ENCODE measurements around the gene EIF3D. TPM values are rescaled to one million over a fixed set of nuclear protein-coding genes. Genes with fewer than 3 reads are reported as not detected.
"Not testable (repeated sequence)": the region's sequence is repeated elsewhere in the genome, so short reads cannot be mapped to it uniquely, and the experiment has no call there.

Gene EIF3D
- total RNA-seq, 2 experiments from 2014 or later: 189 to 194 TPM

GRCh38 chr22:36544107-36544620 lies 15.2 kb upstream of the EIF3D start:
- H3K4me1 Mint-ChIP-seq: peaks cover 44% of the 10 kb centered on the region
- H3K9me3 Mint-ChIP-seq: no peaks in the 10 kb centered on the region
- no peak for DNase-seq
- peaks cover 2% of the 10 kb centered on the region for H3K27me3 Mint-ChIP-seq
- POLR2A ChIA-PET: no interaction called here
- no peaks in the 10 kb centered on the region for H3K36me3 Mint-ChIP-seq (ENCODE audit: low read depth)
- H3K27ac Mint-ChIP-seq: no peak overlapping the region
- H3K4me3 Mint-ChIP-seq: no peak overlapping the region
- CTCF ChIA-PET: interaction anchor here (0.9 to 1.3 kb wide), 3 partner anchors 8 to 433 kb away, joined by 3 to 4 read pairs (median 3); no protein-coding TSS in a partner anchor

- Mint-ChIP-seq H3K9me3 (no peaks in the 10 kb centered on the region), H3K4me1 (peaks cover 40% of the 10 kb centered on the region), H3K27me3 (no peaks in the 10 kb centered on the region), H3K27ac (peak overlapping the region; percentile 66), H3K36me3 (ENCODE audit: low read depth) (no peaks in the 10 kb centered on the region), H3K4me3 (no peak overlapping the region)
- CTCF ChIA-PET: interaction anchor here (0.6 to 3.3 kb wide), 5 partner anchors 10 to 119 kb away, joined by 3 to 8 read pairs (median 4); partner anchors contain the start of gene EIF3D
- POLR2A ChIA-PET: interaction anchor here (0.6 kb wide), 1 partner anchor 101 kb away, joined by 3 read pairs; no protein-coding TSS in a partner anchor
- peak; percentile 18 for DNase-seq
Observed at GRCh38 chr22:36541831-36542411, 13.0 kb upstream of the EIF3D start.

- Mint-ChIP-seq H3K4me3 (no peak overlapping the region), H3K4me1 (peaks cover 38% of the 10 kb centered on the region), H3K9me3 (no peaks in the 10 kb centered on the region), H3K36me3 (ENCODE audit: low read depth) (no peaks in the 10 kb centered on the region), H3K27me3 (no peaks in the 10 kb centered on the region), H3K27ac (no peak overlapping the region)
- CTCF ChIA-PET: interaction anchor here (0.6 to 3.3 kb wide), 4 partner anchors 9 to 32 kb away, joined by 3 to 8 read pairs (median 4); partner anchors contain the start of gene EIF3D
- DNase-seq: no peak
- POLR2A ChIA-PET: interaction anchor here (0.6 kb wide), 1 partner anchor 100 kb away, joined by 3 read pairs; no protein-coding TSS in a partner anchor
Observed at GRCh38 chr22:36540867-36541642, 12.1 kb upstream of the EIF3D start.

- Mint-ChIP-seq H3K4me1 (peaks cover 23% of the 10 kb centered on the region), H3K9me3 (peaks cover 8% of the 10 kb centered on the region), H3K4me3 (no peak overlapping the region), H3K27me3 (no peaks in the 10 kb centered on the region), H3K36me3 (ENCODE audit: low read depth) (no peaks in the 10 kb centered on the region), H3K27ac (no peak overlapping the region)
- CTCF ChIA-PET: no interaction called here
- POLR2A ChIA-PET: no interaction called here
- DNase-seq: no peak
Observed at GRCh38 chr22:36538529-36538928, 9.6 kb upstream of the EIF3D start.

GRCh38 chr22:36536717-36537116 lies 7.8 kb upstream of the EIF3D start:
- peaks cover 9% of the 10 kb centered on the region for H3K4me1 Mint-ChIP-seq

GRCh38 chr22:36533320-36533719 lies 4.4 kb upstream of the EIF3D start:
- CTCF ChIA-PET: not testable (repeated sequence)

More at GRCh38 chr22:36536717-36537116, 7.8 kb upstream of the EIF3D start:
- H3K27me3 Mint-ChIP-seq: no peaks in the 10 kb centered on the region
- H3K9me3 Mint-ChIP-seq: peaks cover 8% of the 10 kb centered on the region
- DNase-seq: no peak
- H3K36me3 Mint-ChIP-seq (ENCODE audit: low read depth): no peaks in the 10 kb centered on the region
- H3K4me3 Mint-ChIP-seq: no peak overlapping the region
- ChIA-PET CTCF (interaction anchor here (0.6 to 0.8 kb wide), 2 partner anchors 26 to 566 kb away, joined by 3 to 5 read pairs; no protein-coding TSS in a partner anchor), POLR2A (interaction anchor here (0.6 kb wide), 1 partner anchor 124 kb away, joined by 4 read pairs; no protein-coding TSS in a partner anchor)
- H3K27ac Mint-ChIP-seq: no peak overlapping the region

GRCh38 chr22:36532466-36532865 lies 3.5 kb upstream of the EIF3D start:
- no peak overlapping the region for H3K27ac Mint-ChIP-seq
- POLR2A ChIA-PET: no interaction called here
- H3K36me3 Mint-ChIP-seq (ENCODE audit: low read depth): peaks cover 2% of the 10 kb centered on the region
- no peaks in the 10 kb centered on the region for H3K27me3 Mint-ChIP-seq
- CTCF ChIA-PET: interaction anchor here (1.0 kb wide), 1 partner anchor 9 kb away, joined by 3 read pairs; no protein-coding TSS in a partner anchor
- peaks cover 12% of the 10 kb centered on the region for H3K4me1 Mint-ChIP-seq
- no peak overlapping the region for H3K4me3 Mint-ChIP-seq
- no peak for DNase-seq
- peaks cover 8% of the 10 kb centered on the region for H3K9me3 Mint-ChIP-seq

More at GRCh38 chr22:36533320-36533719, 4.4 kb upstream of the EIF3D start:
- H3K4me1 Mint-ChIP-seq; H3K27ac Mint-ChIP-seq; POLR2A ChIA-PET; H3K9me3 Mint-ChIP-seq; H3K4me3 Mint-ChIP-seq; DNase-seq; H3K36me3 Mint-ChIP-seq (ENCODE audit: low read depth); H3K27me3 Mint-ChIP-seq: not testable (repeated sequence)

GRCh38 chr22:36528341-36528740 lies 625 bp downstream of the EIF3D start:
- CTCF ChIA-PET: interaction anchor here (0.8 to 2.2 kb wide), 5 partner anchors 10 to 52 kb away, joined by 3 to 8 read pairs (median 4); no protein-coding TSS in a partner anchor
- peak overlapping the region; percentile 95 for H3K4me3 Mint-ChIP-seq
- DNase-seq: no peak
- H3K27ac Mint-ChIP-seq: peak overlapping the region; percentile 100
- POLR2A ChIA-PET: interaction anchor here (0.6 kb wide), 1 partner anchor 197 kb away, joined by 5 read pairs; no protein-coding TSS in a partner anchor
- H3K4me1 Mint-ChIP-seq: peaks cover 34% of the 10 kb centered on the region
- H3K27me3 Mint-ChIP-seq: no peaks in the 10 kb centered on the region
- peaks cover 36% of the 10 kb centered on the region for H3K36me3 Mint-ChIP-seq (ENCODE audit: low read depth)
- no peaks in the 10 kb centered on the region for H3K9me3 Mint-ChIP-seq

- H3K4me3 Mint-ChIP-seq: no peak overlapping the region
- no peaks in the 10 kb centered on the region for H3K27me3 Mint-ChIP-seq
- peaks cover 22% of the 10 kb centered on the region for H3K4me1 Mint-ChIP-seq
- no peaks in the 10 kb centered on the region for H3K9me3 Mint-ChIP-seq
- DNase-seq: no peak
- POLR2A ChIA-PET: no interaction called here
- H3K36me3 Mint-ChIP-seq (ENCODE audit: low read depth): peaks cover 76% of the 10 kb centered on the region
- H3K27ac Mint-ChIP-seq: no peak overlapping the region
- CTCF ChIA-PET: interaction anchor here (0.9 kb wide), 1 partner anchor 15 kb away, joined by 3 read pairs; the partner anchor contains the start of gene FOXRED2
Observed at GRCh38 chr22:36522662-36523061, 6.3 kb downstream of the EIF3D start.

GRCh38 chr22:36520423-36520822 lies 8.5 kb downstream of the EIF3D start:
- Mint-ChIP-seq H3K9me3 (no peaks in the 10 kb centered on the region), H3K27me3 (no peaks in the 10 kb centered on the region), H3K36me3 (ENCODE audit: low read depth) (peaks cover 81% of the 10 kb centered on the region), H3K27ac (no peak overlapping the region), H3K4me3 (no peak overlapping the region), H3K4me1 (peaks cover 5% of the 10 kb centered on the region)
- no peak for DNase-seq
- POLR2A ChIA-PET: no interaction called here
- CTCF ChIA-PET: interaction anchor here (0.7 to 1.3 kb wide), 4 partner anchors 9 to 34 kb away, joined by 3 to 6 read pairs (median 4); no protein-coding TSS in a partner anchor

- H3K27me3 Mint-ChIP-seq, H3K4me1 Mint-ChIP-seq, H3K27ac Mint-ChIP-seq, POLR2A ChIA-PET, DNase-seq, H3K4me3 Mint-ChIP-seq, H3K9me3 Mint-ChIP-seq: not testable (repeated sequence)
- CTCF ChIA-PET: interaction anchor here (1.2 to 1.3 kb wide), 3 partner anchors 9 to 10 kb away, joined by 3 to 6 read pairs (median 5); no protein-coding TSS in a partner anchor
- peaks cover 82% of the 10 kb centered on the region for H3K36me3 Mint-ChIP-seq (ENCODE audit: low read depth)
Observed at GRCh38 chr22:36519906-36520305, 9.1 kb downstream of the EIF3D start.

GRCh38 chr22:36514766-36515165 lies 14.2 kb downstream of the EIF3D start:
- Mint-ChIP-seq H3K4me3 (no peak overlapping the region), H3K36me3 (ENCODE audit: low read depth) (peaks cover 79% of the 10 kb centered on the region), H3K27ac (no peak overlapping the region), H3K27me3 (no peaks in the 10 kb centered on the region), H3K9me3 (no peaks in the 10 kb centered on the region), H3K4me1 (peaks cover 2% of the 10 kb centered on the region)
- DNase-seq: no peak
- POLR2A ChIA-PET: no interaction called here
- CTCF ChIA-PET: interaction anchor here (0.6 to 1.0 kb wide), 2 partner anchors 9 to 21 kb away, joined by 3 read pairs; no protein-coding TSS in a partner anchor
